HepG2 (cell line): ENCODE measurements around the gene TENM3.

ENCODE experiments used
- CENPT ChIP-seq: sonication (generic); formaldehyde crosslinking; IDR thresholded peaks from 2 replicates; pipeline ENCODE4 v1.8.0; 2022; ENCODE audit warnings: low read depth, mild to moderate bottlenecking, moderate library complexity, missing genetic modification reagents
- ELF1 ChIP-seq: sonication (generic); formaldehyde crosslinking; IDR thresholded peaks from 2 replicates; pipeline ENCODE4 v1.4.0; 2020; ENCODE audit warnings: missing genetic modification reagents
- KAT8 ChIP-seq: IDR thresholded peaks from 2 replicates; pipeline ENCODE4 v1.6.1; 2016; ENCODE audit warnings: missing genetic modification reagents, missing compliant biosample characterization
- NCOA5 ChIP-seq: sonication (generic); formaldehyde crosslinking; IDR thresholded peaks from 2 replicates; pipeline ENCODE4 v1.4.0; 2020; ENCODE audit warnings: missing genetic modification reagents
- RAD21 ChIP-seq: fragments of 450-650 bp; formaldehyde crosslinking; IDR thresholded peaks from 2 replicates; pipeline ENCODE4 v1.5.0; 2020; ENCODE audit warnings: mild to moderate bottlenecking
- SMAD3 ChIP-seq: sonication (generic); formaldehyde crosslinking; IDR thresholded peaks from 2 replicates; pipeline ENCODE4 v1.4.0; 2020; ENCODE audit warnings: missing genetic modification reagents
- TOE1 ChIP-seq: sonication (generic); formaldehyde crosslinking; IDR thresholded peaks from 2 replicates; pipeline ENCODE4 v1.4.0; 2020; ENCODE audit warnings: mild to moderate bottlenecking, missing genetic modification reagents
- ZNF205 ChIP-seq: IDR thresholded peaks from 2 replicates; pipeline ENCODE4 v1.6.1; 2018; ENCODE audit warnings: missing biosample characterization, missing genetic modification reagents
- TF ChIP-seq, protein P1 (sequence below): sonication (generic); formaldehyde crosslinking; IDR thresholded peaks from 2 replicates; pipeline ENCODE4 v1.9.0; 2021; ENCODE audit warnings: missing genetic modification reagents, borderline replicate concordance
- TF ChIP-seq, protein P2 (sequence below): sonication (generic); formaldehyde crosslinking; IDR thresholded peaks from 2 replicates; pipeline ENCODE4 v1.5.0; 2020; ENCODE audit warnings: mild to moderate bottlenecking, missing genetic modification reagents, moderate library complexity

DNA sequence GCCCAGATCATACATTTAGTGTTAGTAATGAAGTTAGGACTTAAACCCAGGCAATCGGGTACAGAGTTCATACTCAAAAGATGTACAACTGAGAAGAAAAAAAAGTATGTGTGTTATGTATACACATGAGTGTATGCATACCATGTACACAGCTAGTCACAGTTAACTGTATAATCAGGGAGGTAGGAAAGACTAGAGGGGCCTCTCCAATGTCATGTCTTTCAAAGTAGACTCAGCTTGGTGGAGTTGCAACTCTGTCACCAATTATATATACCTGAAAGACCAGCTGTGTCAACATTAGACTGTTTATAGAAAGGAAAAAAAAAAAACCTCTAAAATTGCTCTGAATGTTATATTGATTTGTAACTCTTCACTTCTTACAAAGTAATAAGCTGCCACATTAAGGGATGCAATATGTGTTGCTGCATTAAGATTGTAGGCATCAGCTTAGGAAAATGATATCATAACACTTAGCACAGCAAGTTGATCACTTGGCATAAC lies 506.5 kb downstream of the TENM3 start:
- TF ChIP-seq TOE1 (CRISPR knock-in tag) (no peak), KAT8 (no peak), CENPT (CRISPR knock-in tag) (no peak), ELF1 (no peak), ZNF205 (no peak), SMAD3 (CRISPR knock-in tag) (no peak), NCOA5 (CRISPR knock-in tag) (no peak), RAD21 (no peak)
- TF ChIP-seq, protein P1, sequence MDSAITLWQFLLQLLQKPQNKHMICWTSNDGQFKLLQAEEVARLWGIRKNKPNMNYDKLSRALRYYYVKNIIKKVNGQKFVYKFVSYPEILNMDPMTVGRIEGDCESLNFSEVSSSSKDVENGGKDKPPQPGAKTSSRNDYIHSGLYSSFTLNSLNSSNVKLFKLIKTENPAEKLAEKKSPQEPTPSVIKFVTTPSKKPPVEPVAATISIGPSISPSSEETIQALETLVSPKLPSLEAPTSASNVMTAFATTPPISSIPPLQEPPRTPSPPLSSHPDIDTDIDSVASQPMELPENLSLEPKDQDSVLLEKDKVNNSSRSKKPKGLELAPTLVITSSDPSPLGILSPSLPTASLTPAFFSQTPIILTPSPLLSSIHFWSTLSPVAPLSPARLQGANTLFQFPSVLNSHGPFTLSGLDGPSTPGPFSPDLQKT (CRISPR knock-in tag): no peak
- TF ChIP-seq, protein P2, sequence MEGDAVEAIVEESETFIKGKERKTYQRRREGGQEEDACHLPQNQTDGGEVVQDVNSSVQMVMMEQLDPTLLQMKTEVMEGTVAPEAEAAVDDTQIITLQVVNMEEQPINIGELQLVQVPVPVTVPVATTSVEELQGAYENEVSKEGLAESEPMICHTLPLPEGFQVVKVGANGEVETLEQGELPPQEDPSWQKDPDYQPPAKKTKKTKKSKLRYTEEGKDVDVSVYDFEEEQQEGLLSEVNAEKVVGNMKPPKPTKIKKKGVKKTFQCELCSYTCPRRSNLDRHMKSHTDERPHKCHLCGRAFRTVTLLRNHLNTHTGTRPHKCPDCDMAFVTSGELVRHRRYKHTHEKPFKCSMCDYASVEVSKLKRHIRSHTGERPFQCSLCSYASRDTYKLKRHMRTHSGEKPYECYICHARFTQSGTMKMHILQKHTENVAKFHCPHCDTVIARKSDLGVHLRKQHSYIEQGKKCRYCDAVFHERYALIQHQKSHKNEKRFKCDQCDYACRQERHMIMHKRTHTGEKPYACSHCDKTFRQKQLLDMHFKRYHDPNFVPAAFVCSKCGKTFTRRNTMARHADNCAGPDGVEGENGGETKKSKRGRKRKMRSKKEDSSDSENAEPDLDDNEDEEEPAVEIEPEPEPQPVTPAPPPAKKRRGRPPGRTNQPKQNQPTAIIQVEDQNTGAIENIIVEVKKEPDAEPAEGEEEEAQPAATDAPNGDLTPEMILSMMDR: no peak
